Gastroesophageal sphincter (tissue), 4 donors: ENCODE data around the gene MEOX1. TPM values are rescaled to one million over a fixed set of nuclear protein-coding genes. Genes with fewer than 3 reads are reported as not detected.

Source experiments
- ATAC-seq: fragments of 150-250 bp; one replicate; pipeline ENCODE4 v1.9.1; 2016; ENCODE audit warnings: mild to moderate bottlenecking, moderate library complexity
- H3K27ac ChIP-seq, 4 donors: fragments of 200-600 bp; sonication (generic) in 3 of 4; 1 replicate in 3 of 4; 2 replicates in 1 of 4; pipeline ENCODE4 v1.5.1; 2016 to 2019
- H3K27me3 ChIP-seq: fragments of 200-600 bp; sonication (generic); one replicate; pipeline ENCODE4 v1.5.1; 2019
- H3K36me3 ChIP-seq, 2 donors: fragments of 200-600 bp; sonication (generic); one replicate each; pipeline ENCODE4 v1.5.1; 2019; ENCODE audit warnings: control low read depth in 1 of 2
- H3K4me1 ChIP-seq, 3 donors: fragments of 200-600 bp; sonication (generic); 1 replicate in 2 of 3; 2 replicates in 1 of 3; pipeline ENCODE4 v1.5.1; 2016 to 2019; ENCODE audit warnings: control low read depth in 2 of 3
- H3K4me3 ChIP-seq, 2 donors: fragments of 200-600 bp; sonication (generic); one replicate each; pipeline ENCODE4 v1.5.1; 2019; ENCODE audit warnings: mild to moderate bottlenecking in 1 of 2, moderate library complexity in 1 of 2
- H3K9me3 ChIP-seq, 3 donors: fragments of 200-600 bp; sonication (generic); one replicate each; pipeline ENCODE4 v1.5.1; 2017 to 2019; ENCODE audit warnings: control low read depth in 2 of 3
- CTCF ChIP-seq, 4 experiments: fragments of 200-600 bp in 2 of 4; fragments of 450-650 bp in 2 of 4; sonication (generic) in 1 of 4; IDR thresholded peaks; one replicate each; pipeline ENCODE4 v1.5.1; 2017 to 2019; ENCODE audit warnings: antibody characterized with exemption in 4 of 4, mild to moderate bottlenecking in 2 of 4, moderate library complexity in 2 of 4
- EP300 ChIP-seq: sonication (generic); formaldehyde crosslinking; IDR thresholded peaks from one replicate; pipeline ENCODE4 v1.6.1; 2017; ENCODE audit warnings: antibody characterized with exemption, mild to moderate bottlenecking
- POLR2A ChIP-seq, 2 donors: fragments of 450-650 bp; IDR thresholded peaks; one replicate each; pipeline ENCODE4 v1.6.1; 2017; ENCODE audit warnings: antibody characterized with exemption in 2 of 2, mild to moderate bottlenecking in 2 of 2, moderate library complexity in 1 of 2
- POLR2AphosphoS5 ChIP-seq: sonication (generic); formaldehyde crosslinking; IDR thresholded peaks from one replicate; pipeline ENCODE4 v1.6.1; 2017; ENCODE audit warnings: antibody characterized with exemption
- WGBS, 2 donors: methylation state at CpG; one replicate each; pipeline ENCODE4 v1.1.5; 2018; ENCODE audit warnings: low coverage in 1 of 2; 5-methylcytosine and 5-hydroxymethylcytosine counted together
- total RNA-seq, 4 donors: library from RNA; depleted of rRNA; stranded (reverse); fragments of >200 nt; gene quantifications; one replicate each; pipeline ENCODE4 v1.1.0, GENCODE V29; 2016

The MEOX1 gene
- total RNA-seq, 4 donors from 2014 or later: 5.3 to 11.8 (median 7.6) TPM

- Histone ChIP-seq H3K9me3 (no peaks in the 10 kb centered on the region), H3K4me1 (no peaks in the 10 kb centered on the region), H3K36me3 (no peaks in the 10 kb centered on the region), H3K27me3 (peaks cover 37% of the 10 kb centered on the region), H3K27ac (no peak overlapping the region), H3K4me3 (no peak overlapping the region)
- no peak for TF ChIP-seq EP300
- no peak for TF ChIP-seq POLR2AphosphoS5
- WGBS, 2 donors: 89 to 90% methylated on average over 1 to 3 of the region's 3 CpGs
- no peak for ATAC-seq
These were observed 41.9 kb upstream of the MEOX1 start for GRCh38 chr17:43703630-43704029.

GRCh38 chr17:43702637-43703036, 40.9 kb upstream of the MEOX1 start:
- H3K4me1 ChIP-seq: no peaks in the 10 kb centered on the region
- no peak overlapping the region for H3K27ac ChIP-seq
- no peak for ATAC-seq
- whole genome bisulfite sequencing, 2 donors: 64 to 100% methylated on average over 1 to 2 of the region's 4 CpGs
- H3K4me3 ChIP-seq: no peak overlapping the region
- H3K9me3 ChIP-seq: no peaks in the 10 kb centered on the region
- TF ChIP-seq POLR2AphosphoS5 (no peak), EP300 (no peak), CTCF (IDR thresholded peaks at IDR 0.05) (no peak), POLR2A (IDR thresholded peaks at IDR 0.05) (no peak)
- H3K36me3 ChIP-seq: no peaks in the 10 kb centered on the region
- peaks cover 33% of the 10 kb centered on the region for H3K27me3 ChIP-seq

GRCh38 chr17:43701318-43701743, 39.6 kb upstream of the MEOX1 start:
- Histone ChIP-seq H3K27me3 (peaks cover 21% of the 10 kb centered on the region), H3K4me3 (no peak overlapping the region), H3K9me3 (no peaks in the 10 kb centered on the region), H3K27ac (no peak overlapping the region), H3K4me1 (peaks cover 0 to 12% (median 5%) of the 10 kb centered on the region in 3 donors), H3K36me3 (no peaks in the 10 kb centered on the region)
- WGBS, 2 donors: 49 to 59% methylated on average over 3 to 7 of the region's 16 CpGs
- no peak for ATAC-seq
- no peak for TF ChIP-seq CTCF (IDR thresholded peaks at IDR 0.05)
- no peak for TF ChIP-seq EP300
- no peak for TF ChIP-seq POLR2AphosphoS5
- TF ChIP-seq POLR2A (IDR thresholded peaks at IDR 0.05): no peak

- no peaks in the 10 kb centered on the region for H3K36me3 ChIP-seq
- no peak for TF ChIP-seq POLR2AphosphoS5
- TF ChIP-seq CTCF (IDR thresholded peaks at IDR 0.05): no peak
- TF ChIP-seq POLR2A (IDR thresholded peaks at IDR 0.05): no peak
- TF ChIP-seq EP300: no peak
- no peak overlapping the region for H3K4me3 ChIP-seq
- 63% methylated on average over 1 of the region's 3 CpGs; no CpG with 5 or more reads in 1 of the 2 donors for WGBS, 2 donors
- H3K27me3 ChIP-seq: peaks cover 3% of the 10 kb centered on the region
- no peaks in the 10 kb centered on the region for H3K9me3 ChIP-seq
- no peak for ATAC-seq
- no peak overlapping the region for H3K27ac ChIP-seq
- H3K4me1 ChIP-seq: peaks cover 0 to 22% (median 11%) of the 10 kb centered on the region in 3 donors
These were observed 37.7 kb upstream of the MEOX1 start for GRCh38 chr17:43699438-43699756.

GRCh38 chr17:43698678-43699437, 37.1 kb upstream of the MEOX1 start:
- Histone ChIP-seq H3K4me1 (peaks cover 0 to 22% (median 11%) of the 10 kb centered on the region in 3 donors), H3K36me3 (no peaks in the 10 kb centered on the region), H3K9me3 (no peaks in the 10 kb centered on the region), H3K4me3 (no peak overlapping the region), H3K27ac (no peak overlapping the region), H3K27me3 (no peaks in the 10 kb centered on the region)
- no peak for ATAC-seq
- TF ChIP-seq POLR2A (IDR thresholded peaks at IDR 0.05): no peak
- WGBS, 2 donors: 62 to 74% methylated on average over 5 to 7 of the region's 7 CpGs

- no peak for ATAC-seq
- 80 to 89% methylated on average over 1 to 6 of the region's 10 CpGs for WGBS, 2 donors
- TF ChIP-seq POLR2A (IDR thresholded peaks at IDR 0.05): no peak
- no peak for TF ChIP-seq POLR2AphosphoS5
- TF ChIP-seq EP300: no peak
- TF ChIP-seq CTCF (IDR thresholded peaks at IDR 0.05): no peak
These were observed 36.2 kb upstream of the MEOX1 start for GRCh38 chr17:43697937-43698336.

More at GRCh38 chr17:43697937-43698336, 36.2 kb upstream of the MEOX1 start:
- Histone ChIP-seq H3K27me3 (no peaks in the 10 kb centered on the region), H3K36me3 (no peaks in the 10 kb centered on the region), H3K9me3 (no peaks in the 10 kb centered on the region), H3K27ac (no peak overlapping the region), H3K4me3 (no peak overlapping the region), H3K4me1 (peaks cover 0 to 22% (median 11%) of the 10 kb centered on the region in 3 donors)
